HCT116 (cell line): ENCODE data around the gene CWC27. TPM values are rescaled to one million over a fixed set of nuclear protein-coding genes. Genes with fewer than 3 reads are reported as not detected.

Experiments used
- ATAC-seq: fragments of 200-7000 bp; cut with Tn5 transposase; 2 replicates; pipeline ENCODE4 v1.9.1; 2020; ENCODE audit warnings: mild to moderate bottlenecking, moderate library complexity
- BruUV-seq: library from RNA; stranded (reverse); fragments of 400-500 nt; replicated peaks from 2 replicates; lab custom pipeline; 2021; lab: Mats Ljungman, UMichigan
- CTCF ChIA-PET: fragments of 300-600 bp; sonication (Branson Sonifier 250); formaldehyde crosslinking; loops from one replicate; lab custom pipeline; 2021; ENCODE audit warnings: antibody characterized with exemption; lab: Charles Lee
- POLR2A ChIA-PET: fragments of 300-600, 350-600 bp; sonication (Branson Sonifier 250); formaldehyde crosslinking; loops from one replicate; lab custom pipeline; 2021; ENCODE audit warnings: antibody characterized with exemption; lab: Charles Lee
- RAD21 ChIA-PET, 2 experiments: fragments of 300-600 bp; sonication (Branson Sonifier 250); formaldehyde crosslinking; loops; one replicate each; lab custom pipeline; 2023; ENCODE audit warnings: low total read pairs in 2 of 2; ENCODE audit not compliant: uncharacterized antibody in 2 of 2, unreplicated experiment in 2 of 2, low non-redundant PET in 1 of 2; lab: Charles Lee
- DNase-seq: peaks from one replicate; pipeline ENCODE4 v3.0.0-alpha.2; 2010; ENCODE audit warnings: low read depth, low spot score
- H2AFZ ChIP-seq: fragments of 200-600 bp; shearing (Covaris generic), sonication (generic); 2 replicates; pipeline ENCODE4 v1.6.1; 2017; ENCODE audit warnings: low read depth, mixed run types, mixed read lengths, antibody characterized with exemption, low read length; ENCODE audit not compliant: poor library complexity, severe bottlenecking
- H3K27ac ChIP-seq: 2 replicates; pipeline ENCODE4 v1.5.1; 2012; ENCODE audit warnings: low read depth, low read length
- H3K27me3 ChIP-seq: fragments of 200-600 bp; sonication (generic); 2 replicates; pipeline ENCODE4 v1.6.1; 2016; ENCODE audit warnings: mixed run types, low read length, mixed read lengths; ENCODE audit not compliant: insufficient read depth
- H3K36me3 ChIP-seq, 2 experiments: fragments of 200-500 bp in 1 of 2; fragments of 200-600 bp in 1 of 2; sonication (Bioruptor generic) in 1 of 2; sonication (generic) in 1 of 2; 2 replicates each; pipeline versions ENCODE4 v1.5.1 to v1.6.1; 2014 to 2016; ENCODE audit warnings: low read length in 2 of 2, inconsistent platforms in 1 of 2, mixed read lengths in 1 of 2, mixed run types in 1 of 2; ENCODE audit not compliant: insufficient read depth in 2 of 2, control insufficient read depth in 1 of 2
- H3K4me1 ChIP-seq, 2 experiments: fragments of 200-600 bp in 1 of 2; sonication (generic) in 1 of 2; 2 replicates each; pipeline versions ENCODE4 v1.5.1 to v1.6.1; 2012 to 2017; ENCODE audit warnings: low read length in 2 of 2, inconsistent platforms in 1 of 2, mild to moderate bottlenecking in 1 of 2, mixed read lengths in 1 of 2, mixed run types in 1 of 2, moderate library complexity in 1 of 2; ENCODE audit not compliant: insufficient read depth in 2 of 2, control insufficient read depth in 1 of 2
- H3K4me2 ChIP-seq: fragments of 200-600 bp; sonication (generic); 2 replicates; pipeline ENCODE4 v1.6.1; 2017; ENCODE audit warnings: mixed run types, low read length, mixed read lengths
- H3K4me3 ChIP-seq, 2 experiments: fragments of 200-600 bp in 1 of 2; sonication (generic) in 1 of 2; replicated peaks in 1 of 2; 2 replicates each; pipeline ENCODE4 v1.5.1; 2011 to 2016; ENCODE audit warnings: low read length in 2 of 2, control low read depth in 1 of 2, low read depth in 1 of 2, mild to moderate bottlenecking in 1 of 2, mixed read lengths in 1 of 2, mixed run types in 1 of 2
- H3K79me2 ChIP-seq: fragments of 200-600 bp; sonication (generic); 2 replicates; pipeline ENCODE4 v1.6.1; 2017; ENCODE audit warnings: mild to moderate bottlenecking, mixed run types, low read length, moderate library complexity, mixed read lengths; ENCODE audit not compliant: insufficient read depth
- H3K9ac ChIP-seq: fragments of 200-600 bp; sonication (generic); 2 replicates; pipeline ENCODE4 v1.6.1; 2016; ENCODE audit warnings: low read length, mixed read lengths
- H3K9me2 ChIP-seq: fragments of 200-600 bp; sonication (generic), shearing (Covaris generic); 2 replicates; pipeline ENCODE4 v1.6.1; 2017; ENCODE audit warnings: mixed run types, mild to moderate bottlenecking, moderate library complexity; ENCODE audit not compliant: insufficient read depth
- H3K9me3 ChIP-seq, 2 experiments: fragments of 200-500 bp in 1 of 2; fragments of 200-600 bp in 1 of 2; sonication (Bioruptor generic) in 1 of 2; sonication (generic) in 1 of 2; 2 replicates each; pipeline ENCODE4 v1.6.1; 2014 to 2017; ENCODE audit warnings: low read length in 2 of 2, mixed read lengths in 2 of 2, inconsistent platforms in 1 of 2, low read depth in 1 of 2, mild to moderate bottlenecking in 1 of 2, mixed run types in 1 of 2, moderate library complexity in 1 of 2; ENCODE audit not compliant: control insufficient read depth in 1 of 2, insufficient read depth in 1 of 2
- H4K20me1 ChIP-seq: fragments of 200-600 bp; sonication (generic), shearing (Covaris generic); 2 replicates; pipeline ENCODE4 v1.6.1; 2017; ENCODE audit warnings: mixed run types, mild to moderate bottlenecking, moderate library complexity; ENCODE audit not compliant: insufficient read depth
- CEBPB ChIP-seq: IDR thresholded peaks from 2 replicates; pipeline ENCODE4 v1.6.1; 2012; ENCODE audit warnings: low read depth
- ELF1 ChIP-seq: IDR thresholded peaks from 2 replicates; pipeline ENCODE4 v1.6.1; 2012; ENCODE audit warnings: low read depth, borderline replicate concordance
- EZH2 ChIP-seq: fragments of 200-600 bp; sonication (generic); IDR thresholded peaks from 2 replicates; pipeline ENCODE4 v1.6.1; 2017; ENCODE audit warnings: antibody characterized with exemption, mixed run types
- JUND ChIP-seq: IDR thresholded peaks from 2 replicates; pipeline ENCODE4 v1.6.1; 2012
- POLR2A ChIP-seq: IDR thresholded peaks from 2 replicates; pipeline ENCODE4 v1.7.0; 2011; ENCODE audit warnings: borderline replicate concordance; ENCODE audit not compliant: insufficient read depth, insufficient read length; ENCODE audit errors: extremely low read depth
- POLR2AphosphoS5 ChIP-seq: IDR thresholded peaks from 2 replicates; pipeline ENCODE4 v1.6.1; 2011; ENCODE audit warnings: mild to moderate bottlenecking, low read depth, low read length, moderate library complexity
- REST ChIP-seq: IDR thresholded peaks from 2 replicates; pipeline ENCODE4 v1.6.1; 2012; ENCODE audit warnings: low read depth
- SRF ChIP-seq: IDR thresholded peaks from 2 replicates; pipeline ENCODE4 v1.6.1; 2012; ENCODE audit warnings: low read depth
- TCF7L2 ChIP-seq: IDR thresholded peaks from 2 replicates; pipeline ENCODE4 v1.7.0; 2011; ENCODE audit warnings: borderline replicate concordance, inconsistent platforms; ENCODE audit not compliant: insufficient read depth, insufficient read length; ENCODE audit errors: extremely low read depth
- ZFX ChIP-seq: fragments of 450-650 bp; IDR thresholded peaks from 2 replicates; pipeline ENCODE4 v1.6.1; 2017
- ZNF274 ChIP-seq: fragments of 200-500 bp; sonication (Bioruptor generic); IDR thresholded peaks from 2 replicates; pipeline ENCODE4 v1.6.1; 2014; ENCODE audit warnings: mild to moderate bottlenecking, low read depth, low read length, inconsistent platforms
- intact Hi-C: fragments of 100-400 bp; cut with micrococcal nuclease; formaldehyde crosslinking; loops from 2 replicates; pipeline ENCODE4 v1.10.0; 2022
- total RNA-seq: library from RNA; stranded (reverse); gene quantifications from one replicate; pipeline ENCODE4 v1.2.1, GENCODE V29; 2021; ENCODE audit not compliant: unreplicated experiment
- TF ChIP-seq, protein P1 (sequence below), 3 experiments: fragments of 200-600 bp in 1 of 3; sonication (generic) in 1 of 3; IDR thresholded peaks in 2 of 3; conservative IDR thresholded peaks in 1 of 3; 2 replicates each; pipeline ENCODE4 v1.5.1; 2012 to 2017; ENCODE audit warnings: low read depth in 2 of 3, low read length in 2 of 3, antibody characterized with exemption in 1 of 3, borderline replicate concordance in 1 of 3, control low read depth in 1 of 3, mild to moderate bottlenecking in 1 of 3, mixed read lengths in 1 of 3, mixed run types in 1 of 3, moderate library complexity in 1 of 3; ENCODE audit not compliant: insufficient read depth in 1 of 3

Gene CWC27
- total RNA-seq, 1 experiment from 2014 or later, result 29.1 TPM

DNA sequence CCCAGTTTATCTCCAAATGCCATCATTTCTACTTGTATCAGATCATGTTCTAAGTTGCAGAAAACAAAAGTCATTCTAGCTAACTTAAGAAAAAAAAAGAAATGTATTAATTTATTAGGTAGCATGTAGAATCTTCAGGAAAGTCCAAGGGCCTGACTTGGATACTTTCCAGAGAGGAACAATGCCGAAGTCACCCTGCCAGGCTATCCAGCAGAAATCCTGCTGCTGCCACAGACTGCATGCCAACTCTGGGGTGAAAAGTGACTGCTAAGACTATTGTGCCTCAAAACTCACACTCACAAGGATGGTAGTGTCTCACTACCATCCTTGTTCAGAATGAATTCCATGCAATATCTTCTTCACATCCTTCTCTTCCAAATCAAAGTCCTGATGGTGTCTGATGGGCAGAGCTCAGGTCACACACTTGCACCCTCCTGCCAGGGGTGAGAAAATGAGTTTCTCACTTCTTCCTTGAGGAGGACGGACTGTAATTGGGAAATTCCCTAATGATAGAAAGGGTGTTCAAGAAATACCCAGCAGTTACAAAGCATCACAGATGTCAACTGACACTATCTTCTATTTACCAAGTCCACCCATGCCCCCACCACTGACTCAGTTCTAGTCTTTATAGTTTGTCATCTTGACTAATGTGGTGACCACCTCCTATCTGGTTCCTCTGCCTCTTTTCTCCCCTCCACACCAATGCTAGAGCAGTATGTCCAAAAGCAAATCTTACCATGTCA is 279.4 kb downstream of the CWC27 start:
- CTCF ChIA-PET, result interaction anchor here (2.4 kb wide), 1 partner anchor 10 kb away, joined by 9 read pairs; no protein-coding TSS in a partner anchor
- Histone ChIP-seq H2AFZ (no peak overlapping the region), H3K4me1 (no peaks in the 10 kb centered on the region), H4K20me1 (no peaks in the 10 kb centered on the region), H3K9ac (no peak overlapping the region), H3K36me3 (no peaks in the 10 kb centered on the region), H3K9me2 (no peaks in the 10 kb centered on the region), H3K79me2 (no peaks in the 10 kb centered on the region), H3K4me2 (no peak overlapping the region), H3K9me3 (no peaks in the 10 kb centered on the region), H3K27ac (no peak overlapping the region), H3K4me3 (no peak overlapping the region), H3K27me3 (no peaks in the 10 kb centered on the region)
- RAD21 ChIA-PET, result no interaction called here
- DNase-seq, result no peak
- POLR2A ChIA-PET, result interaction anchor here (1.7 kb wide), 1 partner anchor 15 kb away, joined by 3 read pairs; no protein-coding TSS in a partner anchor
- intact Hi-C loops, result no loop called here
- TF ChIP-seq ZFX, result no peak
- TF ChIP-seq, protein P1, sequence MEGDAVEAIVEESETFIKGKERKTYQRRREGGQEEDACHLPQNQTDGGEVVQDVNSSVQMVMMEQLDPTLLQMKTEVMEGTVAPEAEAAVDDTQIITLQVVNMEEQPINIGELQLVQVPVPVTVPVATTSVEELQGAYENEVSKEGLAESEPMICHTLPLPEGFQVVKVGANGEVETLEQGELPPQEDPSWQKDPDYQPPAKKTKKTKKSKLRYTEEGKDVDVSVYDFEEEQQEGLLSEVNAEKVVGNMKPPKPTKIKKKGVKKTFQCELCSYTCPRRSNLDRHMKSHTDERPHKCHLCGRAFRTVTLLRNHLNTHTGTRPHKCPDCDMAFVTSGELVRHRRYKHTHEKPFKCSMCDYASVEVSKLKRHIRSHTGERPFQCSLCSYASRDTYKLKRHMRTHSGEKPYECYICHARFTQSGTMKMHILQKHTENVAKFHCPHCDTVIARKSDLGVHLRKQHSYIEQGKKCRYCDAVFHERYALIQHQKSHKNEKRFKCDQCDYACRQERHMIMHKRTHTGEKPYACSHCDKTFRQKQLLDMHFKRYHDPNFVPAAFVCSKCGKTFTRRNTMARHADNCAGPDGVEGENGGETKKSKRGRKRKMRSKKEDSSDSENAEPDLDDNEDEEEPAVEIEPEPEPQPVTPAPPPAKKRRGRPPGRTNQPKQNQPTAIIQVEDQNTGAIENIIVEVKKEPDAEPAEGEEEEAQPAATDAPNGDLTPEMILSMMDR (IDR thresholded peaks at IDR 0.05 in 2 of 3, conservative IDR thresholded peaks at IDR 0.05 in 1 of 3; ENCODE audit: borderline replicate concordance in 1 of 3, insufficient read depth in 1 of 3, low read depth in 2 of 3, low read length in 2 of 3), result no peak
- TF ChIP-seq SRF, result no peak
- TF ChIP-seq ELF1, result no peak
- TF ChIP-seq ZNF274, result no peak
- no peak for TF ChIP-seq POLR2A
- no peak for TF ChIP-seq JUND
- no peak for TF ChIP-seq CEBPB
- TF ChIP-seq REST, result no peak
- TF ChIP-seq TCF7L2, result no peak
- no peak for TF ChIP-seq POLR2AphosphoS5
- TF ChIP-seq EZH2, result no peak
- BruUV-seq, result no TSS peak
- ATAC-seq, result no peak
